ENCODE measurements around the gene SENP1.

GRCh38 chr12:48010366-48010970, 95.4 kb downstream of the SENP1 start:
- TF ChIP-seq SMC3 (IDR thresholded peaks at IDR 0.05; ENCODE audit: low read length) (no peak), KDM1A (CRISPR knock-in tag; IDR thresholded peaks at IDR 0.05) (no peak), JUNB (CRISPR knock-in tag; IDR thresholded peaks at IDR 0.05; ENCODE audit: borderline replicate concordance) (no peak), ZXDC (CRISPR knock-in tag; IDR thresholded peaks at IDR 0.05) (no peak), ZZZ3 (CRISPR knock-in tag; IDR thresholded peaks at IDR 0.05; ENCODE audit: borderline replicate concordance) (no peak), REST (IDR thresholded peaks at IDR 0.05; ENCODE audit: borderline replicate concordance in 1 of 2, low read depth in 1 of 2, low read length in 2 of 2) (no peak), PCBP2 (optimal IDR thresholded peaks at IDR 0.05; ENCODE audit: low read depth, low read length, poor library complexity, severe bottlenecking) (no peak), PAX8 (CRISPR knock-in tag; IDR thresholded peaks at IDR 0.05; ENCODE audit: borderline replicate concordance) (no peak), ZEB1 (IDR thresholded peaks at IDR 0.05; ENCODE audit: insufficient replicate concordance, low read depth) (no peak), CTCF (CRISPR knock-in tag; IDR thresholded peaks at IDR 0.05) (no peak), ZNF207 (IDR thresholded peaks at IDR 0.05; ENCODE audit: borderline replicate concordance) (no peak), TIGD3 (CRISPR knock-in tag; IDR thresholded peaks at IDR 0.05; ENCODE audit: borderline replicate concordance) (no peak), THRA (CRISPR knock-in tag; IDR thresholded peaks at IDR 0.05; ENCODE audit: borderline replicate concordance) (no peak), ZNF121 (CRISPR knock-in tag; IDR thresholded peaks at IDR 0.05) (no peak)

All from HepG2 (cell line).